Measurements from ENCODE around the gene MYADM. TPM values are rescaled to one million over a fixed set of nuclear protein-coding genes. Genes with fewer than 3 reads are reported as not detected.

The MYADM gene
- total and polyA plus RNA-seq, 8 donors = 14.0 to 57.6 (median 31.0) TPM

DNA sequence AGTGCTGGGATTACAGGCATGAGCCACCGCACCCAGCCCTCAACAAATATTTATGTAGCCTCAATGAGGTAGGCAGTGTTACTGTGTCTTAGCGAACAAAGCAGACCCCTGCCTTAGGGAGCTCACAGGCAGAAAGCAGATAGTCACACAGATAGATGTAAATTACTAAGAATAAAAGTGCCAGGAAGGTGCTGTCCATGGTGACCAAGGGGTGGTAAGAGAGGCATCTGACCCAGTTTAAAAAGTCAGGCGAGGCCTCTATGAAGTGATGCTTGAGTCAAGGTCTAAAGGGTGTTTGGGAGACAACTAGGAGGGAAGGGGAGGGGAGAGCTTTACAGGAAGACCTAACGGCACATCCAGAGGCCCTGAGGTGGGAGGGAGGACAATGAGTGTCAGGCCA is 29.0 kb downstream of the MYADM start:
- Histone ChIP-seq H3K27me3 (peaks cover 0 to 8% (median 0%) of the 10 kb centered on the region in 4 donors), H3K4me3 (no peak overlapping the region), H3K36me3 (no peaks in the 10 kb centered on the region), H3K27ac (no peak overlapping the region), H3K9me3 (no peaks in the 10 kb centered on the region), H3K4me1 (no peaks in the 10 kb centered on the region)
- DNase-seq (no peak), ATAC-seq (no peak), FAIRE-seq (no peak)
- TF ChIP-seq, protein P1, sequence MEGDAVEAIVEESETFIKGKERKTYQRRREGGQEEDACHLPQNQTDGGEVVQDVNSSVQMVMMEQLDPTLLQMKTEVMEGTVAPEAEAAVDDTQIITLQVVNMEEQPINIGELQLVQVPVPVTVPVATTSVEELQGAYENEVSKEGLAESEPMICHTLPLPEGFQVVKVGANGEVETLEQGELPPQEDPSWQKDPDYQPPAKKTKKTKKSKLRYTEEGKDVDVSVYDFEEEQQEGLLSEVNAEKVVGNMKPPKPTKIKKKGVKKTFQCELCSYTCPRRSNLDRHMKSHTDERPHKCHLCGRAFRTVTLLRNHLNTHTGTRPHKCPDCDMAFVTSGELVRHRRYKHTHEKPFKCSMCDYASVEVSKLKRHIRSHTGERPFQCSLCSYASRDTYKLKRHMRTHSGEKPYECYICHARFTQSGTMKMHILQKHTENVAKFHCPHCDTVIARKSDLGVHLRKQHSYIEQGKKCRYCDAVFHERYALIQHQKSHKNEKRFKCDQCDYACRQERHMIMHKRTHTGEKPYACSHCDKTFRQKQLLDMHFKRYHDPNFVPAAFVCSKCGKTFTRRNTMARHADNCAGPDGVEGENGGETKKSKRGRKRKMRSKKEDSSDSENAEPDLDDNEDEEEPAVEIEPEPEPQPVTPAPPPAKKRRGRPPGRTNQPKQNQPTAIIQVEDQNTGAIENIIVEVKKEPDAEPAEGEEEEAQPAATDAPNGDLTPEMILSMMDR (IDR thresholded peaks at IDR 0.05) = no peak
- intact Hi-C loops (cut with DNase I) = no loop called here
- 25 to 27% methylated on average over 4 of the region's 4 CpGs for WGBS, 2 donors

DNA sequence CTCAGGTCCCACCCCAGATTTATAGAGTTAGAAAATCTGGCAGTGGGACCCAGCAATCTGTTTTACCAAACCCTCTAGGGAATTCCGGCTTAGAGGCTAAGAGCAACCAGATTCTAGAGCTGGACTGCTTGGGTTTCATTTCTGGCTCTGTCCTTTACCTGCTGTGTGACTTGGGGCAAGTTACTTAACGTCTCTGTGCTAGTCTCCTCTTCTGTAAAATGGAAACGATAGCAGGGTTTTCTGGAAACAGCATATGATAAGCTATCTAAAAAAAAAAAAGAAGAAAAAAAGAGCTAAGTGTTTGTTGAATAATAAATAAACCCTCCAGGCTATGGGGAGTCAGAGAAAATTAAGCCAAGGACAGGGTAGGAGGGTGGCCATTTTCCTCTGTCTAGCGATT is 29.8 kb downstream of the MYADM start:
- H3K27me3 ChIP-seq = peaks cover 0 to 11% (median 0%) of the 10 kb centered on the region in 4 donors
- H3K36me3 ChIP-seq = no peaks in the 10 kb centered on the region
- no peaks in the 10 kb centered on the region for H3K4me1 ChIP-seq
- no peak overlapping the region for H3K4me3 ChIP-seq
- no peak for ATAC-seq
- no peak for FAIRE-seq
- DNase-seq = no peak
- TF ChIP-seq, protein P1 (IDR thresholded peaks at IDR 0.05) = no peak
- 33 to 39% methylated on average over 4 of the region's 4 CpGs for WGBS, 2 donors
- intact Hi-C loops (cut with DNase I) = no loop called here
- no peak overlapping the region for H3K27ac ChIP-seq
- H3K9me3 ChIP-seq = no peaks in the 10 kb centered on the region

- intact Hi-C loops (cut with DNase I) = no loop called here
- Histone ChIP-seq H3K27ac (no peak overlapping the region), H3K27me3 (peaks cover 0 to 13% (median 0%) of the 10 kb centered on the region in 4 donors), H3K4me1 (no peaks in the 10 kb centered on the region), H3K4me3 (no peak overlapping the region), H3K9me3 (no peaks in the 10 kb centered on the region), H3K36me3 (no peaks in the 10 kb centered on the region)
- DNase-seq (no peak), ATAC-seq (no peak), FAIRE-seq (no peak)
- WGBS, 2 donors = 8 to 11% methylated on average over 16 of the region's 16 CpGs
- TF ChIP-seq, protein P1 (IDR thresholded peaks at IDR 0.05) = no peak
Observed at GRCh38 chr19:53898166-53898565, 30.5 kb downstream of the MYADM start.

DNA sequence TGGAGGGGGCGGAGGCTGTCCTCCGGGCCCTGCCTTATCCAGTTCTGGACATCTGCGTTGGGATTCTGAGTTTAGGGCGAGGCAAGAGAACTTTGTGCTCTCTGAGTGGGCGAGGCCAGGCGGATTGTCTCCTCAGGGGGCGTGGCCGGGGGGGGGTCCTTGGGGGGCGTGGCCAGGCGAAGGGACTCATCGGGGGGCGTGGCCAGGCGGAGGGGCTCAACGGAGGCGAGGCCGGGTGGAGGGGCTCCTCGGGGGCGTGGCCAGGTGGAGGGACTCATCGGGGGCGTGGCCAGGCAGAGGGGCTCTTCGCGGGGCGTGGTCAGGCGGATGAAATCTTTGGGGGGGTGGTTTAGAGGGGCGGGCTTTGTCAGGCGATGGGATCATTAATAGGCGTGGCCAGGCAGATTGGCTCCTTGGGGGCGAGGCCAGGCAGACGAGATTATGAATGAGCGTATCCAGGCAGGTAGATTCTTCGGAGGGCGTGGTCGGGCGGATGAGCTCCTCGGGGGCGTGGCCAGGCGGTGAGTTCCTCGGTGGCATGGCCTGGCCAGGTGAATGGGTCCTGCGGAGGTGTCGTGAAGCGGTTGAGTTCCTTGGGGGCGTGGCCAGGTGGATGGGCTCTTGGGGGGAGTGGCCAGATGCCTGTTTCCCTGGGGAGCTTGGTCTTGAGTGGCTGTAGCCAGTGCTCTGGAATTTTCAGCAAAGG is 31.1 kb downstream of the MYADM start:
- H3K27me3 ChIP-seq = peaks cover 0 to 11% (median 0%) of the 10 kb centered on the region in 4 donors
- DNase-seq = peak in 2 of 6 donors; percentile 44 to 68

More for the DNA sequence above, 31.1 kb downstream of the MYADM start:
- 5 to 6% methylated on average over 36 to 42 of the region's 42 CpGs for WGBS, 2 donors
- no peak for FAIRE-seq
- TF ChIP-seq, protein P1 (IDR thresholded peaks at IDR 0.05) = no peak
- Histone ChIP-seq H3K36me3 (no peaks in the 10 kb centered on the region), H3K27ac (no peak overlapping the region), H3K4me1 (no peaks in the 10 kb centered on the region), H3K4me3 (no peak overlapping the region), H3K9me3 (no peaks in the 10 kb centered on the region)
- ATAC-seq = no peak
- intact Hi-C loops (cut with DNase I) = no loop called here
